ENCODE results near the gene PBX4. TPM values are rescaled to one million over a fixed set of nuclear protein-coding genes. Genes with fewer than 3 reads are reported as not detected.

PBX4 gene
- total and polyA plus RNA-seq, 4 donors: 4.3 to 13.6 (median 8.4) TPM

GRCh38 chr19:19562665-19563347 is 55.7 kb downstream of the PBX4 start:
- Histone ChIP-seq H3K4me3 (ENCODE audit: low read depth, low read length) (no peak overlapping the region), H3K4me1 (ENCODE audit: control insufficient read depth, insufficient read depth, low read length) (no peaks in the 10 kb centered on the region), H3K27me3 (ENCODE audit: control insufficient read depth, insufficient read depth, low read length) (no peaks in the 10 kb centered on the region), H3K9me3 (ENCODE audit: control insufficient read depth, insufficient read depth, low read length) (no peaks in the 10 kb centered on the region), H3K36me3 (ENCODE audit: control insufficient read depth, insufficient read depth, low read length) (peaks cover 69% of the 10 kb centered on the region), H3K27ac (ENCODE audit: low read depth, low read length) (no peak overlapping the region)
- DNase-seq (ENCODE audit: low read depth in 4 of 6, low spot score in 6 of 6): no peak
- WGBS (ENCODE audit: insufficient coverage): 84% methylated on average over 13 of the region's 17 CpGs

DNA sequence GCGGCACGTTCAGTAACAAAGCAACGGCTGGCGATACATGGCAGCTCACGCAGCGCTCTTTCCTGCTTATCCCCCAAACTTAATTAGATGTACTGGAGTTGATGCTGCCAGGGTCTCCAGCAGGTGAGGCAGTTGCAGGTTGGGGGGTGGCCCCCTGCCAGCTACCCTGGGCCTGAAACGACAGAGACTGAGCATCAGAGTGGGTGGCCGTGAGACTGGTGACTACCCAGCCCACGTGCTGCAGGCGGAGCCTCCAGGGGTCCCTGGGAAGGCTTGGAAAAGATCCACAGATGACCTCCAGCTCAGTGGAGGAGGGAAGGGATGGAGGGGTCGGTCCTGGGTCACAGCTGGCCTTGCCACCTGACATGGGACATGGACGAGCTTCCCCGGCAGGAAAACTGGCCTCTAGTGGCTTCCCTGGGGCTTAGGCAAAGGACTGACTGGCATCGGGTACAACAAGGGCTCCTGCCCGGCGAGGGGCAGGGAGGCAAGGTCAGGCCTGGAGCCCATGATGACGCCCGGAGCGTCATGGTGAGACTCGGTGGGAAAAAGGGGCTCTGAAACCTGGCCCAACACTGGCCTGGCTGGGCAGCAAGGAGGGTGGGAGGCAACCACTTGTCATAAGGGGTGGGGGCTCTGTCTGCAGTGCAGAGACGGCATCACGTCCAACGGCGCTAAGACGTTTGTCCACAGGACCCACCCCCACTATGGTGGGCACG is 56.4 kb downstream of the PBX4 start:
- DNase-seq (ENCODE audit: low read depth in 4 of 6, low spot score in 6 of 6): no peak
- WGBS (ENCODE audit: insufficient coverage): 79% methylated on average over 21 of the region's 26 CpGs
- Histone ChIP-seq H3K27ac (ENCODE audit: low read depth, low read length) (no peak overlapping the region), H3K9me3 (ENCODE audit: control insufficient read depth, insufficient read depth, low read length) (no peaks in the 10 kb centered on the region), H3K27me3 (ENCODE audit: control insufficient read depth, insufficient read depth, low read length) (no peaks in the 10 kb centered on the region), H3K4me3 (ENCODE audit: low read depth, low read length) (no peak overlapping the region), H3K36me3 (ENCODE audit: control insufficient read depth, insufficient read depth, low read length) (peaks cover 62% of the 10 kb centered on the region), H3K4me1 (ENCODE audit: control insufficient read depth, insufficient read depth, low read length) (no peaks in the 10 kb centered on the region)

DNA sequence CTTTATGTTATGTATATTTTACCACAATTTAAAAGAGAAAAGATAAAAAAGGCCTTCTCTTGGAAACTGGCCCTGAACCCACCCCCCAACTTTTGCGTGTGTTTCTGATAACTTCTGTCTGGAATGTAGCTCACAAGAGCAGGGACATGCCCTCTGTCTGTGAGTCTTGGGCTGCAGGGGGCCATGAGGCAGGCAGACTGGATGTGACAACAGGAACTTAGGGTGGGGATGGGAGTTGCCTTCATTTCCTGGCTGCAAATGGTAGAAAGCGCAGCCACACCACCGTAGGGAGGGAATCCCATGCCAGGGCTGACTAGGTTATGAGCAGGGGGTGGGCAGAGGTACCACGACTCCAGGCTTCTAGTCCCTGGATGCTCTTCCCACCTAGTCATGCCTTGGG is 58.6 kb downstream of the PBX4 start:
- Histone ChIP-seq H3K4me3 (ENCODE audit: low read depth, low read length) (no peak overlapping the region), H3K4me1 (ENCODE audit: control insufficient read depth, insufficient read depth, low read length) (no peaks in the 10 kb centered on the region), H3K27ac (ENCODE audit: low read depth, low read length) (no peak overlapping the region), H3K36me3 (ENCODE audit: control insufficient read depth, insufficient read depth, low read length) (peaks cover 43% of the 10 kb centered on the region), H3K27me3 (ENCODE audit: control insufficient read depth, insufficient read depth, low read length) (no peaks in the 10 kb centered on the region), H3K9me3 (ENCODE audit: control insufficient read depth, insufficient read depth, low read length) (no peaks in the 10 kb centered on the region)
- WGBS (ENCODE audit: insufficient coverage): 86% methylated on average over 4 of the region's 4 CpGs
- no peak for DNase-seq (ENCODE audit: low read depth in 4 of 6, low spot score in 6 of 6)

DNA sequence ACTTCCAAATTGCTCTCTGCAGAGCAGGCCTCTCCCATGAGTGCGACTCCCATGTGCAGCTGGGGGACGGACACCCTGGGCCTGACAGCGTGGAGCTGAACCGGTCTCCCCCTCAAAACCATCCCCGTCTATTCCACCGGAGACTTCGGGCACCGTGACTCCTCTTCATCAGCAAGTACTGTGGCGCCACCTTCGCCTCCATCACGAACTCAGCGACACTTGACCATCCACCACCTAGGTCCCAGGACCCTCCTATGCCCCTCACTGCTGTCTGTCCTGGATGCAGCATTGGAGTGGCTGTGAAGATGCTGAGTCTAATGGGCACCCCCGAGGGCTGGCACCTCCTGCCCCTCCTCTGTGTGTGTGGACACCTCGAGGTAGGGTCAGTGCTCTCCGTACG is 59.9 kb downstream of the PBX4 start:
- Histone ChIP-seq H3K4me1 (ENCODE audit: control insufficient read depth, insufficient read depth, low read length) (no peaks in the 10 kb centered on the region), H3K27ac (ENCODE audit: low read depth, low read length) (no peak overlapping the region), H3K9me3 (ENCODE audit: control insufficient read depth, insufficient read depth, low read length) (no peaks in the 10 kb centered on the region), H3K36me3 (ENCODE audit: control insufficient read depth, insufficient read depth, low read length) (peaks cover 36% of the 10 kb centered on the region), H3K4me3 (ENCODE audit: low read depth, low read length) (no peak overlapping the region), H3K27me3 (ENCODE audit: control insufficient read depth, insufficient read depth, low read length) (no peaks in the 10 kb centered on the region)
- no peak for DNase-seq (ENCODE audit: low read depth in 4 of 6, low spot score in 6 of 6)
- WGBS (ENCODE audit: insufficient coverage): 91% methylated on average over 16 of the region's 16 CpGs

GRCh38 chr19:19558055-19558454 is 60.4 kb downstream of the PBX4 start:
- Histone ChIP-seq H3K36me3 (ENCODE audit: control insufficient read depth, insufficient read depth, low read length) (peaks cover 30% of the 10 kb centered on the region), H3K27ac (ENCODE audit: low read depth, low read length) (no peak overlapping the region), H3K27me3 (ENCODE audit: control insufficient read depth, insufficient read depth, low read length) (no peaks in the 10 kb centered on the region), H3K4me3 (ENCODE audit: low read depth, low read length) (no peak overlapping the region), H3K9me3 (ENCODE audit: control insufficient read depth, insufficient read depth, low read length) (no peaks in the 10 kb centered on the region), H3K4me1 (ENCODE audit: control insufficient read depth, insufficient read depth, low read length) (no peaks in the 10 kb centered on the region)
- 79% methylated on average over 14 of the region's 15 CpGs for WGBS (ENCODE audit: insufficient coverage)
- no peak for DNase-seq (ENCODE audit: low read depth in 4 of 6, low spot score in 6 of 6)

DNA sequence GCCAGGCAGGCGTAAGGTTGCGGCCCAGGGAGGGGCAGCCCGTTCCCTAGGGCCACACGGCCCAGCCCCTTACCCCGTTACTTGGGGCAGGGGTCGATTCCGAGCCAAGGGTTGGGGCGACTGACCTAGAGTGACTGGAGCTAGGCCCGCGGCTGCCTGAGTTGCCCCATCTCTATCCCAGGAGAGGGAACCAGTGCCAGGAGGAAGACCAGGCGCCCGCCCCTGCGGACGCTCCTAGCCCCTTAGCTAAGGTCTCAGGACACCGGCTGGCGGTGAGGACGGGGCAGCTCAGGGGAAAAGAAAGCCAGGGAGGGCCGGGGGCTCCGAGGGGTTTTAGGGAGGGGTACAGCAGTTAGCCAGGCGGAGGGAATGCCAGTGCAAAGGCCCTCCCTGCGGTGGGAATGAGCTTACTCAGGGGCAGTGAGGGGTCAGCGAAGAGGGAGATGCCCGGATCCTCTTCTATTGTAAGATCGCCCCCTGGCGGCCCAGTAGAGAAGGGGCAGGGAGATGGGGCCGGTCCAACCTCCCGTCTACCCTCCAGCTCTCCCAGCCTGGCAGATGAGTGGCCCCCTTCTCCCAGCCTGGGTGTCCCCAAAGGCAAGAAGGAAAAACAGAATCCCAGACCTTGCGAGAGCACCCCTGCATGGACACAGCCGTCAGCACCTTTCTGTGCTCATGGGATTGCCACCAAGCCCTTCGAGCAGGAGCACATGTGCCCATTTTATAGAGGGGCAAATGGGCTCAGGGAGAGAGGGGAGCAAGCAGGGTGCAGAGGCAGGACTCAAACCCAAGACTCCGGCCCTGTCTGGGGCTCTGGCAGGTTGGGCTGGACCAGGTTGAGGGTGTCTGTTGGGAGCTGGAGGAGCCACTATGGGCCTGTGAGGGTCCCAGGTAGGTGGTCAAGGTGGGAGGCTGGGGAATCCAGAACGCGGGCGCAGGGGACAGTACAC is 64.1 kb downstream of the PBX4 start:
- Histone ChIP-seq H3K27ac (ENCODE audit: low read depth, low read length) (no peak overlapping the region), H3K27me3 (ENCODE audit: control insufficient read depth, insufficient read depth, low read length) (no peaks in the 10 kb centered on the region), H3K4me1 (ENCODE audit: control insufficient read depth, insufficient read depth, low read length) (no peaks in the 10 kb centered on the region), H3K4me3 (ENCODE audit: low read depth, low read length) (no peak overlapping the region), H3K9me3 (ENCODE audit: control insufficient read depth, insufficient read depth, low read length) (no peaks in the 10 kb centered on the region), H3K36me3 (ENCODE audit: control insufficient read depth, insufficient read depth, low read length) (peaks cover 10% of the 10 kb centered on the region)
- WGBS (ENCODE audit: insufficient coverage): 75% methylated on average over 29 of the region's 34 CpGs
- no peak for DNase-seq (ENCODE audit: low read depth in 4 of 6, low spot score in 6 of 6)

- no peak for DNase-seq (ENCODE audit: low read depth in 4 of 6, low spot score in 6 of 6)
- Histone ChIP-seq H3K27me3 (ENCODE audit: control insufficient read depth, insufficient read depth, low read length) (no peaks in the 10 kb centered on the region), H3K27ac (ENCODE audit: low read depth, low read length) (no peak overlapping the region), H3K4me3 (ENCODE audit: low read depth, low read length) (no peak overlapping the region), H3K36me3 (ENCODE audit: control insufficient read depth, insufficient read depth, low read length) (peaks cover 8% of the 10 kb centered on the region), H3K9me3 (ENCODE audit: control insufficient read depth, insufficient read depth, low read length) (no peaks in the 10 kb centered on the region), H3K4me1 (ENCODE audit: control insufficient read depth, insufficient read depth, low read length) (no peaks in the 10 kb centered on the region)
- no CpG with 5 or more reads among the region's 10 CpGs for WGBS (ENCODE audit: insufficient coverage)
Measured at GRCh38 chr19:19553670-19554069, 64.8 kb downstream of the PBX4 start.

DNA sequence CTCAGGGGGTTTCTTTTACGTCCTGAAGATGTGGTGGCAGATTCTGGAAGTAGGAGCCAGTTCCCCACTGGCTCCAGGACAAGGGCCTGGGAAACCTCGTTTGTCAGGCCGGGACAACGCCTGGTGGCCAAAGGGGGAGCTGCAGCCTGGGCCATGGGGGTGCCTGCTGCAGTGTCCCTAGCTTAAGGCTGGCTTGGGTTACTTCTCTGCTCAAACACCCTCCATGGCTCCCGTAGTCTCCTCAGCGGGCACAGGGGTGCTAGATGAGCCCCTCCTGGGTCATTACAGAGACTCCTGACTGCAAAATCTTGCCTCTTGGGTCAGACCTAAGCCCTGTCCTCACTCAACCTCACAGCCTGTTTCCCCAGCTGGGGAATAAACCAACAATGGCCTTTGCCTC is 65.7 kb downstream of the PBX4 start:
- 50% methylated on average over 6 of the region's 6 CpGs for WGBS (ENCODE audit: insufficient coverage)
- Histone ChIP-seq H3K9me3 (ENCODE audit: control insufficient read depth, insufficient read depth, low read length) (no peaks in the 10 kb centered on the region), H3K36me3 (ENCODE audit: control insufficient read depth, insufficient read depth, low read length) (no peaks in the 10 kb centered on the region), H3K4me3 (ENCODE audit: low read depth, low read length) (no peak overlapping the region), H3K27me3 (ENCODE audit: control insufficient read depth, insufficient read depth, low read length) (no peaks in the 10 kb centered on the region), H3K4me1 (ENCODE audit: control insufficient read depth, insufficient read depth, low read length) (no peaks in the 10 kb centered on the region), H3K27ac (ENCODE audit: low read depth, low read length) (no peak overlapping the region)
- no peak for DNase-seq (ENCODE audit: low read depth in 4 of 6, low spot score in 6 of 6)

GRCh38 chr19:19551853-19552192 is 66.7 kb downstream of the PBX4 start:
- H3K4me1 ChIP-seq (ENCODE audit: control insufficient read depth, insufficient read depth, low read length): no peaks in the 10 kb centered on the region
- H3K36me3 ChIP-seq (ENCODE audit: control insufficient read depth, insufficient read depth, low read length): no peaks in the 10 kb centered on the region
- DNase-seq (ENCODE audit: low read depth in 4 of 6, low spot score in 6 of 6): no peak
- no peaks in the 10 kb centered on the region for H3K27me3 ChIP-seq (ENCODE audit: control insufficient read depth, insufficient read depth, low read length)
- H3K9me3 ChIP-seq (ENCODE audit: control insufficient read depth, insufficient read depth, low read length): no peaks in the 10 kb centered on the region
- WGBS (ENCODE audit: insufficient coverage): 76% methylated on average over 14 of the region's 14 CpGs
- no peak overlapping the region for H3K4me3 ChIP-seq (ENCODE audit: low read depth, low read length)
- no peak overlapping the region for H3K27ac ChIP-seq (ENCODE audit: low read depth, low read length)
